ENCODE results near the gene RBM33.

Gene RBM33

GRCh38 chr7:155698633-155699032, 54.2 kb downstream of the RBM33 start:
- H3K79me2 ChIP-seq (ENCODE audit: insufficient read depth, low read length) = peaks cover 87% of the 10 kb centered on the region
- no peaks in the 10 kb centered on the region for H3K4me1 ChIP-seq (ENCODE audit: insufficient read depth, low read length)
- H4K20me1 ChIP-seq (ENCODE audit: insufficient read depth, low read length) = peaks cover 60% of the 10 kb centered on the region
- no peak overlapping the region for H3K4me2 ChIP-seq (ENCODE audit: insufficient read depth, low read length)
- no peaks in the 10 kb centered on the region for H3K27me3 ChIP-seq (ENCODE audit: insufficient read depth, low read length, poor library complexity)
- no peak overlapping the region for H2AFZ ChIP-seq (ENCODE audit: low read depth, low read length)
- no peak overlapping the region for H3K9ac ChIP-seq (ENCODE audit: low read depth, low read length)
- TF ChIP-seq CTCF (IDR thresholded peaks at IDR 0.05; ENCODE audit: borderline replicate concordance, extremely low read depth, low read length, poor library complexity, severe bottlenecking) (no peak), EZH2 (IDR thresholded peaks at IDR 0.05; ENCODE audit: borderline replicate concordance, low read depth, low read length, severe bottlenecking) (no peak)
- peaks cover 59% of the 10 kb centered on the region for H3K36me3 ChIP-seq (ENCODE audit: insufficient read depth, low read length)
- ATAC-seq (ENCODE audit: insufficient read depth, low read depth) (no peak), DNase-seq (no peak)
- H3K4me3 ChIP-seq (ENCODE audit: low read depth in 1 of 2, low read length in 2 of 2) = no peak overlapping the region
- no peak overlapping the region for H3K27ac ChIP-seq (ENCODE audit: low read length)
- no peaks in the 10 kb centered on the region for H3K9me3 ChIP-seq (ENCODE audit: insufficient read depth, low read length, severe bottlenecking)

GRCh38 chr7:155699180-155699579, 54.7 kb downstream of the RBM33 start:
- Histone ChIP-seq H2AFZ (ENCODE audit: low read depth, low read length) (no peak overlapping the region), H3K9ac (ENCODE audit: low read depth, low read length) (no peak overlapping the region), H3K4me2 (ENCODE audit: insufficient read depth, low read length) (no peak overlapping the region), H3K4me1 (ENCODE audit: insufficient read depth, low read length) (no peaks in the 10 kb centered on the region), H3K27ac (ENCODE audit: low read length) (no peak overlapping the region), H3K27me3 (ENCODE audit: insufficient read depth, low read length, poor library complexity) (no peaks in the 10 kb centered on the region), H3K4me3 (ENCODE audit: low read depth in 1 of 2, low read length in 2 of 2) (no peak overlapping the region), H3K79me2 (ENCODE audit: insufficient read depth, low read length) (peaks cover 85% of the 10 kb centered on the region), H4K20me1 (ENCODE audit: insufficient read depth, low read length) (peaks cover 55% of the 10 kb centered on the region), H3K36me3 (ENCODE audit: insufficient read depth, low read length) (peaks cover 62% of the 10 kb centered on the region), H3K9me3 (ENCODE audit: insufficient read depth, low read length, severe bottlenecking) (no peaks in the 10 kb centered on the region)
- DNase-seq = no peak
- TF ChIP-seq CTCF (IDR thresholded peaks at IDR 0.05; ENCODE audit: borderline replicate concordance, extremely low read depth, low read length, poor library complexity, severe bottlenecking) = no peak
- no peak for TF ChIP-seq EZH2 (IDR thresholded peaks at IDR 0.05; ENCODE audit: borderline replicate concordance, low read depth, low read length, severe bottlenecking)
- ATAC-seq (ENCODE audit: insufficient read depth, low read depth) = no peak

GRCh38 chr7:155700847-155701246, 56.4 kb downstream of the RBM33 start:
- no peak overlapping the region for H3K4me3 ChIP-seq (ENCODE audit: low read depth in 1 of 2, low read length in 2 of 2)
- no peak overlapping the region for H3K4me2 ChIP-seq (ENCODE audit: insufficient read depth, low read length)
- TF ChIP-seq EZH2 (IDR thresholded peaks at IDR 0.05; ENCODE audit: borderline replicate concordance, low read depth, low read length, severe bottlenecking) (no peak), CTCF (IDR thresholded peaks at IDR 0.05; ENCODE audit: borderline replicate concordance, extremely low read depth, low read length, poor library complexity, severe bottlenecking) (no peak)
- peaks cover 83% of the 10 kb centered on the region for H3K79me2 ChIP-seq (ENCODE audit: insufficient read depth, low read length)
- peaks cover 74% of the 10 kb centered on the region for H3K36me3 ChIP-seq (ENCODE audit: insufficient read depth, low read length)
- no peaks in the 10 kb centered on the region for H3K27me3 ChIP-seq (ENCODE audit: insufficient read depth, low read length, poor library complexity)
- peaks cover 48% of the 10 kb centered on the region for H4K20me1 ChIP-seq (ENCODE audit: insufficient read depth, low read length)
- H3K9ac ChIP-seq (ENCODE audit: low read depth, low read length) = no peak overlapping the region
- no peak overlapping the region for H2AFZ ChIP-seq (ENCODE audit: low read depth, low read length)
- ATAC-seq (ENCODE audit: insufficient read depth, low read depth) (no peak), DNase-seq (no peak)
- no peaks in the 10 kb centered on the region for H3K4me1 ChIP-seq (ENCODE audit: insufficient read depth, low read length)
- H3K9me3 ChIP-seq (ENCODE audit: insufficient read depth, low read length, severe bottlenecking) = no peaks in the 10 kb centered on the region
- H3K27ac ChIP-seq (ENCODE audit: low read length) = no peak overlapping the region
